Measurements from ENCODE around the gene TECRL. TPM values are rescaled to one million over a fixed set of nuclear protein-coding genes. Genes with fewer than 3 reads are reported as not detected.

The TECRL gene
- total and polyA plus RNA-seq, 2 experiments from 2014 or later, result not detected

DNA sequence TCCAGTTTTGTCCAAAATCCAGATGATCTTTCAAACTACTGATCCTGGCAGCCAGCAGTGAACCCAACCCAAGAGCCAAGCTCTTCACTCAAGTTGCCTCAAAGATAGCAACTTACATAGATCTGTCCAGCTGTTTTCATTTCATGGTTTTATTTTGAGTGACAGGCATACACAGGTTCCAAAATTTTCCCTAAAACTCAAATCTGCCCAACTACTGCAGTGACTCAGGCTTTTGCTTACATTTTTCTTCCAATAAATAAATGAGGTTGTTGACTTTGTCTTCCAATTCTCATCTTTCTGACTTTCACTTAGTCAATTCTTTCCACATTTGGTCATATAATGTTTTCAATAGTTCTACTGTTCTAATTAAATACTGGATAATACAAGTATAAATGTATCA, 158.8 kb downstream of the TECRL start:
- H3K4me3 Mint-ChIP-seq, result no peak overlapping the region
- H3K4me2 ChIP-seq, result no peak overlapping the region
- H3K27ac ChIP-seq (ENCODE audit: low read depth), result no peak overlapping the region
- peaks cover 3% of the 10 kb centered on the region for H3K27me3 Mint-ChIP-seq (ENCODE audit: insufficient read depth, low read depth, poor library complexity)
- no peaks in the 10 kb centered on the region for H4K20me1 ChIP-seq (replicated peaks; ENCODE audit: insufficient read depth)
- H3K4me1 ChIP-seq (ENCODE audit: insufficient read depth), result no peaks in the 10 kb centered on the region
- no peak overlapping the region for H2AFZ ChIP-seq
- H3K4me3 ChIP-seq, result no peak overlapping the region
- no peaks in the 10 kb centered on the region for H3K4me1 Mint-ChIP-seq
- H3K9me3 Mint-ChIP-seq, result peaks cover 20% of the 10 kb centered on the region
- no peaks in the 10 kb centered on the region for H3K9me2 ChIP-seq (ENCODE audit: insufficient read depth)
- H3K79me2 ChIP-seq (replicated peaks; ENCODE audit: insufficient read depth), result no peaks in the 10 kb centered on the region
- H3K36me3 ChIP-seq (ENCODE audit: insufficient read depth), result no peaks in the 10 kb centered on the region; the same call in 1 of the 2 replicates
- H3K27ac Mint-ChIP-seq, result no peak overlapping the region
- no peaks in the 10 kb centered on the region for H3K27me3 ChIP-seq (ENCODE audit: insufficient read depth)
- DNase-seq (ENCODE audit: low spot score) (no peak), ATAC-seq (no peak)
- TF ChIP-seq ZNF331 (CRISPR knock-in tag; IDR thresholded peaks at IDR 0.05; ENCODE audit: low read depth) (no peak), STAT1 (IDR thresholded peaks at IDR 0.05; ENCODE audit: unreplicated experiment) (no peak), NANOG (IDR thresholded peaks at IDR 0.05; ENCODE audit: borderline replicate concordance) (no peak), JUNB (IDR thresholded peaks at IDR 0.05; ENCODE audit: unreplicated experiment) (no peak), EZH2phosphoT487 (IDR thresholded peaks at IDR 0.05; ENCODE audit: unreplicated experiment) (no peak), POLR2AphosphoS5 (IDR thresholded peaks at IDR 0.05; ENCODE audit: low read depth) (no peak), ZNF114 (CRISPR knock-in tag; IDR thresholded peaks at IDR 0.05) (no peak), CREB1 (CRISPR knock-in tag; IDR thresholded peaks at IDR 0.05; ENCODE audit: low read depth) (no peak), EZH2 (IDR thresholded peaks at IDR 0.05; ENCODE audit: low read depth, unreplicated experiment) (no peak)
- TF ChIP-seq, protein P1, sequence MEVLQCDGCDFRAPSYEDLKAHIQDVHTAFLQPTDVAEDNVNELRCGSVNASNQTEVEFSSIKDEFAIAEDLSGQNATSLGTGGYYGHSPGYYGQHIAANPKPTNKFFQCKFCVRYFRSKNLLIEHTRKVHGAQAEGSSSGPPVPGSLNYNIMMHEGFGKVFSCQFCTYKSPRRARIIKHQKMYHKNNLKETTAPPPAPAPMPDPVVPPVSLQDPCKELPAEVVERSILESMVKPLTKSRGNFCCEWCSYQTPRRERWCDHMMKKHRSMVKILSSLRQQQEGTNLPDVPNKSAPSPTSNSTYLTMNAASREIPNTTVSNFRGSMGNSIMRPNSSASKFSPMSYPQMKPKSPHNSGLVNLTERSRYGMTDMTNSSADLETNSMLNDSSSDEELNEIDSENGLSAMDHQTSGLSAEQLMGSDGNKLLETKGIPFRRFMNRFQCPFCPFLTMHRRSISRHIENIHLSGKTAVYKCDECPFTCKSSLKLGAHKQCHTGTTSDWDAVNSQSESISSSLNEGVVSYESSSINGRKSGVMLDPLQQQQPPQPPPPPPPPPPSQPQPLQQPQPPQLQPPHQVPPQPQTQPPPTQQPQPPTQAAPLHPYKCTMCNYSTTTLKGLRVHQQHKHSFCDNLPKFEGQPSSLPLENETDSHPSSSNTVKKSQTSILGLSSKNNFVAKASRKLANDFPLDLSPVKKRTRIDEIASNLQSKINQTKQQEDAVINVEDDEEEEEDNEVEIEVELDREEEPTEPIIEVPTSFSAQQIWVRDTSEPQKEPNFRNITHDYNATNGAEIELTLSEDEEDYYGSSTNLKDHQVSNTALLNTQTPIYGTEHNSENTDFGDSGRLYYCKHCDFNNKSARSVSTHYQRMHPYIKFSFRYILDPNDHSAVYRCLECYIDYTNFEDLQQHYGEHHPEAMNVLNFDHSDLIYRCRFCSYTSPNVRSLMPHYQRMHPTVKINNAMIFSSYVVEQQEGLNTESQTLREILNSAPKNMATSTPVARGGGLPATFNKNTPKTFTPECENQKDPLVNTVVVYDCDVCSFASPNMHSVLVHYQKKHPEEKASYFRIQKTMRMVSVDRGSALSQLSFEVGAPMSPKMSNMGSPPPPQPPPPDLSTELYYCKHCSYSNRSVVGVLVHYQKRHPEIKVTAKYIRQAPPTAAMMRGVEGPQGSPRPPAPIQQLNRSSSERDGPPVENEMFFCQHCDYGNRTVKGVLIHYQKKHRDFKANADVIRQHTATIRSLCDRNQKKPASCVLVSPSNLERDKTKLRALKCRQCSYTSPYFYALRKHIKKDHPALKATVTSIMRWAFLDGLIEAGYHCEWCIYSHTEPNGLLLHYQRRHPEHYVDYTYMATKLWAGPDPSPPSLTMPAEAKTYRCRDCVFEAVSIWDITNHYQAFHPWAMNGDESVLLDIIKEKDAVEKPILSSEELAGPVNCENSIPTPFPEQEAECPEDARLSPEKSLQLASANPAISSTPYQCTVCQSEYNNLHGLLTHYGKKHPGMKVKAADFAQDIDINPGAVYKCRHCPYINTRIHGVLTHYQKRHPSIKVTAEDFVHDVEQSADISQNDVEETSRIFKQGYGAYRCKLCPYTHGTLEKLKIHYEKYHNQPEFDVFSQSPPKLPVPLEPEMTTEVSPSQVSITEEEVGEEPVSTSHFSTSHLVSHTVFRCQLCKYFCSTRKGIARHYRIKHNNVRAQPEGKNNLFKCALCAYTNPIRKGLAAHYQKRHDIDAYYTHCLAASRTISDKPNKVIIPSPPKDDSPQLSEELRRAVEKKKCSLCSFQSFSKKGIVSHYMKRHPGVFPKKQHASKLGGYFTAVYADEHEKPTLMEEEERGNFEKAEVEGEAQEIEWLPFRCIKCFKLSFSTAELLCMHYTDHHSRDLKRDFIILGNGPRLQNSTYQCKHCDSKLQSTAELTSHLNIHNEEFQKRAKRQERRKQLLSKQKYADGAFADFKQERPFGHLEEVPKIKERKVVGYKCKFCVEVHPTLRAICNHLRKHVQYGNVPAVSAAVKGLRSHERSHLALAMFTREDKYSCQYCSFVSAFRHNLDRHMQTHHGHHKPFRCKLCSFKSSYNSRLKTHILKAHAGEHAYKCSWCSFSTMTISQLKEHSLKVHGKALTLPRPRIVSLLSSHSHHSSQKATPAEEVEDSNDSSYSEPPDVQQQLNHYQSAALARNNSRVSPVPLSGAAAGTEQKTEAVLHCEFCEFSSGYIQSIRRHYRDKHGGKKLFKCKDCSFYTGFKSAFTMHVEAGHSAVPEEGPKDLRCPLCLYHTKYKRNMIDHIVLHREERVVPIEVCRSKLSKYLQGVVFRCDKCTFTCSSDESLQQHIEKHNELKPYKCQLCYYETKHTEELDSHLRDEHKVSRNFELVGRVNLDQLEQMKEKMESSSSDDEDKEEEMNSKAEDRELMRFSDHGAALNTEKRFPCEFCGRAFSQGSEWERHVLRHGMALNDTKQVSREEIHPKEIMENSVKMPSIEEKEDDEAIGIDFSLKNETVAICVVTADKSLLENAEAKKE (CRISPR knock-in tag; IDR thresholded peaks at IDR 0.05), result no peak
- TF ChIP-seq, protein P2, sequence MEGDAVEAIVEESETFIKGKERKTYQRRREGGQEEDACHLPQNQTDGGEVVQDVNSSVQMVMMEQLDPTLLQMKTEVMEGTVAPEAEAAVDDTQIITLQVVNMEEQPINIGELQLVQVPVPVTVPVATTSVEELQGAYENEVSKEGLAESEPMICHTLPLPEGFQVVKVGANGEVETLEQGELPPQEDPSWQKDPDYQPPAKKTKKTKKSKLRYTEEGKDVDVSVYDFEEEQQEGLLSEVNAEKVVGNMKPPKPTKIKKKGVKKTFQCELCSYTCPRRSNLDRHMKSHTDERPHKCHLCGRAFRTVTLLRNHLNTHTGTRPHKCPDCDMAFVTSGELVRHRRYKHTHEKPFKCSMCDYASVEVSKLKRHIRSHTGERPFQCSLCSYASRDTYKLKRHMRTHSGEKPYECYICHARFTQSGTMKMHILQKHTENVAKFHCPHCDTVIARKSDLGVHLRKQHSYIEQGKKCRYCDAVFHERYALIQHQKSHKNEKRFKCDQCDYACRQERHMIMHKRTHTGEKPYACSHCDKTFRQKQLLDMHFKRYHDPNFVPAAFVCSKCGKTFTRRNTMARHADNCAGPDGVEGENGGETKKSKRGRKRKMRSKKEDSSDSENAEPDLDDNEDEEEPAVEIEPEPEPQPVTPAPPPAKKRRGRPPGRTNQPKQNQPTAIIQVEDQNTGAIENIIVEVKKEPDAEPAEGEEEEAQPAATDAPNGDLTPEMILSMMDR (conservative IDR thresholded peaks at IDR 0.05; ENCODE audit: low read depth in 2 of 2), result no peak
- TF ChIP-seq, protein P3, sequence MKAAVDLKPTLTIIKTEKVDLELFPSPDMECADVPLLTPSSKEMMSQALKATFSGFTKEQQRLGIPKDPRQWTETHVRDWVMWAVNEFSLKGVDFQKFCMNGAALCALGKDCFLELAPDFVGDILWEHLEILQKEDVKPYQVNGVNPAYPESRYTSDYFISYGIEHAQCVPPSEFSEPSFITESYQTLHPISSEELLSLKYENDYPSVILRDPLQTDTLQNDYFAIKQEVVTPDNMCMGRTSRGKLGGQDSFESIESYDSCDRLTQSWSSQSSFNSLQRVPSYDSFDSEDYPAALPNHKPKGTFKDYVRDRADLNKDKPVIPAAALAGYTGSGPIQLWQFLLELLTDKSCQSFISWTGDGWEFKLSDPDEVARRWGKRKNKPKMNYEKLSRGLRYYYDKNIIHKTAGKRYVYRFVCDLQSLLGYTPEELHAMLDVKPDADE (IDR thresholded peaks at IDR 0.05), result no peak
- TF ChIP-seq, protein P4, sequence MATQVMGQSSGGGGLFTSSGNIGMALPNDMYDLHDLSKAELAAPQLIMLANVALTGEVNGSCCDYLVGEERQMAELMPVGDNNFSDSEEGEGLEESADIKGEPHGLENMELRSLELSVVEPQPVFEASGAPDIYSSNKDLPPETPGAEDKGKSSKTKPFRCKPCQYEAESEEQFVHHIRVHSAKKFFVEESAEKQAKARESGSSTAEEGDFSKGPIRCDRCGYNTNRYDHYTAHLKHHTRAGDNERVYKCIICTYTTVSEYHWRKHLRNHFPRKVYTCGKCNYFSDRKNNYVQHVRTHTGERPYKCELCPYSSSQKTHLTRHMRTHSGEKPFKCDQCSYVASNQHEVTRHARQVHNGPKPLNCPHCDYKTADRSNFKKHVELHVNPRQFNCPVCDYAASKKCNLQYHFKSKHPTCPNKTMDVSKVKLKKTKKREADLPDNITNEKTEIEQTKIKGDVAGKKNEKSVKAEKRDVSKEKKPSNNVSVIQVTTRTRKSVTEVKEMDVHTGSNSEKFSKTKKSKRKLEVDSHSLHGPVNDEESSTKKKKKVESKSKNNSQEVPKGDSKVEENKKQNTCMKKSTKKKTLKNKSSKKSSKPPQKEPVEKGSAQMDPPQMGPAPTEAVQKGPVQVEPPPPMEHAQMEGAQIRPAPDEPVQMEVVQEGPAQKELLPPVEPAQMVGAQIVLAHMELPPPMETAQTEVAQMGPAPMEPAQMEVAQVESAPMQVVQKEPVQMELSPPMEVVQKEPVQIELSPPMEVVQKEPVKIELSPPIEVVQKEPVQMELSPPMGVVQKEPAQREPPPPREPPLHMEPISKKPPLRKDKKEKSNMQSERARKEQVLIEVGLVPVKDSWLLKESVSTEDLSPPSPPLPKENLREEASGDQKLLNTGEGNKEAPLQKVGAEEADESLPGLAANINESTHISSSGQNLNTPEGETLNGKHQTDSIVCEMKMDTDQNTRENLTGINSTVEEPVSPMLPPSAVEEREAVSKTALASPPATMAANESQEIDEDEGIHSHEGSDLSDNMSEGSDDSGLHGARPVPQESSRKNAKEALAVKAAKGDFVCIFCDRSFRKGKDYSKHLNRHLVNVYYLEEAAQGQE (IDR thresholded peaks at IDR 0.05; ENCODE audit: unreplicated experiment), result no peak
- no peaks in the 10 kb centered on the region for H3F3A ChIP-seq (replicated peaks; ENCODE audit: low read depth)
- peaks cover 5% of the 10 kb centered on the region; the same call in 1 of the 3 replicates for H3K36me3 Mint-ChIP-seq (ENCODE audit: low read depth)

Measured in GM23338 (cell line).